ENCODE measurements around the gene MTG1.

DNA sequence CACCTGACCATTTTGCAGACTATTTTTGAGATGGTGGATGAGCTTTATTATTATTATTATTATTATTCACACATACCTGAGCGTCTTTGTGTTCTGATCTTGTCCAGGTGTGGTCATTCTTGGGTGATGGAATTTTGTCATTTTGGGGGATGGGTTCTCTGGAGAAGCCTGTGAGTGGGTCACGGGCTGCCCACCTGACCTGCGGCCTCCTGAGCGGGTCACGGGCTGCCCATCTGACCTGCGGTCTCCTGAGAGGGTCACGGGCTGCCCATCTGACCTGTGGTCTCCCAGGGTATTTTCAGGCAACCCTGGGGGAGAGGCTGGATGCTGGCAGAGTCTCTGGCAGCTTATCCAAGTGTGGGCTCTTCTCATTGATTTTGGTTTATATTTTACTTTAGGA, 67.1 kb downstream of the MTG1 start:
- no peak for TF ChIP-seq EZH2 (IDR thresholded peaks at IDR 0.05; ENCODE audit: borderline replicate concordance, low read depth, low read length, poor library complexity, severe bottlenecking)
- TF ChIP-seq, protein P1, sequence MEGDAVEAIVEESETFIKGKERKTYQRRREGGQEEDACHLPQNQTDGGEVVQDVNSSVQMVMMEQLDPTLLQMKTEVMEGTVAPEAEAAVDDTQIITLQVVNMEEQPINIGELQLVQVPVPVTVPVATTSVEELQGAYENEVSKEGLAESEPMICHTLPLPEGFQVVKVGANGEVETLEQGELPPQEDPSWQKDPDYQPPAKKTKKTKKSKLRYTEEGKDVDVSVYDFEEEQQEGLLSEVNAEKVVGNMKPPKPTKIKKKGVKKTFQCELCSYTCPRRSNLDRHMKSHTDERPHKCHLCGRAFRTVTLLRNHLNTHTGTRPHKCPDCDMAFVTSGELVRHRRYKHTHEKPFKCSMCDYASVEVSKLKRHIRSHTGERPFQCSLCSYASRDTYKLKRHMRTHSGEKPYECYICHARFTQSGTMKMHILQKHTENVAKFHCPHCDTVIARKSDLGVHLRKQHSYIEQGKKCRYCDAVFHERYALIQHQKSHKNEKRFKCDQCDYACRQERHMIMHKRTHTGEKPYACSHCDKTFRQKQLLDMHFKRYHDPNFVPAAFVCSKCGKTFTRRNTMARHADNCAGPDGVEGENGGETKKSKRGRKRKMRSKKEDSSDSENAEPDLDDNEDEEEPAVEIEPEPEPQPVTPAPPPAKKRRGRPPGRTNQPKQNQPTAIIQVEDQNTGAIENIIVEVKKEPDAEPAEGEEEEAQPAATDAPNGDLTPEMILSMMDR (conservative IDR thresholded peaks at IDR 0.05; ENCODE audit: low read depth, low read length), result no peak
